Measurements from ENCODE around the gene SCN11A. TPM values are rescaled to one million over a fixed set of nuclear protein-coding genes. Genes with fewer than 3 reads are reported as not detected.

The SCN11A gene
- total and polyA plus RNA-seq, 2 of the 13 experiments (the other 11 are each of a cell fraction or from before 2014, with no cell fraction given), result 0.02 to 0.11 TPM

GRCh38 chr3:39029556-39029955 lies 22.2 kb downstream of the SCN11A start:
- DNase-seq (ENCODE audit: low spot score), result no peak
- ChIA-PET CTCF (ENCODE audit: low intra/inter-chr PET ratio, low total read pairs) (interaction anchor here (1.7 to 2.1 kb wide), 2 partner anchors 29 to 69 kb away, joined by 5 to 13 read pairs; no protein-coding TSS in a partner anchor), POLR2A (no interaction called here)
- Histone ChIP-seq H3K4me1 (ENCODE audit: insufficient read depth, low read length) (no peaks in the 10 kb centered on the region), H3K27ac (ENCODE audit: extremely low read length, insufficient read depth, low read length) (no peak overlapping the region), H4K20me1 (ENCODE audit: insufficient read depth, low read length) (no peaks in the 10 kb centered on the region), H3K9ac (ENCODE audit: insufficient read depth, low read depth, low read length) (no peak overlapping the region), H3K4me2 (ENCODE audit: low read depth, low read length) (no peak overlapping the region), H2AFZ (ENCODE audit: low read length) (no peak overlapping the region), H3K9me3 (ENCODE audit: low read length) (no peaks in the 10 kb centered on the region), H3K36me3 (replicated peaks in 1 of 2; ENCODE audit: control insufficient read depth in 1 of 2, insufficient read depth in 2 of 2, low read length in 2 of 2) (no peaks in the 10 kb centered on the region), H3K27me3 (ENCODE audit: control insufficient read depth in 1 of 2, insufficient read depth in 2 of 2, low read length in 2 of 2) (0 out of 5 replicates have a peak, but pooled peaks cover 0 to 4% of the 10 kb centered on the region in 2 experiments), H3K79me2 (ENCODE audit: insufficient read depth, low read length) (no peaks in the 10 kb centered on the region), H3K4me3 (replicated peaks in 1 of 3; ENCODE audit: insufficient read depth in 1 of 3, low read depth in 2 of 3, low read length in 3 of 3) (no peak overlapping the region)
- intact Hi-C loops (cut with micrococcal nuclease; ENCODE audit: unreplicated experiment), result no loop called here
- ATAC-seq, result no peak
- FAIRE-seq, result no peak
- in situ Hi-C loops (cut with HindIII; ENCODE audit: extremely low pct_ligation_motif_present, low pct_unique_long_range_greater_than_20kb), result no loop called here
- BruUV-seq (replicated peaks), result no TSS peak
- WGBS (ENCODE audit: low lambda C conversion rate), result 86% methylated on average over 1 of the region's 1 CpG
- TF ChIP-seq KLF16 (CRISPR knock-in tag; IDR thresholded peaks at IDR 0.05) (no peak), SP140L (CRISPR knock-in tag; IDR thresholded peaks at IDR 0.05; ENCODE audit: borderline replicate concordance) (no peak), ATF6 (CRISPR knock-in tag; conservative IDR thresholded peaks at IDR 0.05) (no peak), CCDC6 (CRISPR knock-in tag; IDR thresholded peaks at IDR 0.05) (no peak), MEIS1 (CRISPR knock-in tag; IDR thresholded peaks at IDR 0.05; ENCODE audit: borderline replicate concordance) (no peak), NR2F6 (IDR thresholded peaks at IDR 0.05) (no peak), NR2F6 (CRISPR knock-in tag; IDR thresholded peaks at IDR 0.05) (no peak), ZNF382 (CRISPR knock-in tag; IDR thresholded peaks at IDR 0.05; ENCODE audit: borderline replicate concordance) (no peak)
